IMR-90 (cell line): Measurements from ENCODE around the gene SBF2. TPM values are rescaled to one million over a fixed set of nuclear protein-coding genes. Genes with fewer than 3 reads are reported as not detected.

Experiments
- ATAC-seq: fragments of 200-7000 bp; cut with Tn5 transposase; 2 replicates; pipeline ENCODE4 v1.9.1; 2020; ENCODE audit warnings: low read depth, mild to moderate bottlenecking, moderate library complexity
- BruUV-seq: library from RNA; stranded (reverse); fragments of 400-500 nt; replicated peaks from 2 replicates; lab custom pipeline; 2021; lab: Mats Ljungman, UMichigan
- CTCF ChIA-PET: fragments of 300-600 bp; formaldehyde crosslinking; extraction: SDS; loops from one replicate; lab custom pipeline; 2021; ENCODE audit warnings: antibody characterized with exemption; lab: Yijun Ruan, JAX
- POLR2A ChIA-PET: fragments of 300-600 bp; sonication (Branson Sonifier 250); formaldehyde crosslinking; loops from one replicate; lab custom pipeline; 2022; ENCODE audit warnings: antibody characterized with exemption; ENCODE audit not compliant: unreplicated experiment; lab: Charles Lee
- DNase-seq: peaks from one replicate; pipeline ENCODE4 v3.0.0; 2013
- H2AFZ ChIP-seq: replicated peaks from 2 replicates; pipeline ENCODE3; 2013; ENCODE audit warnings: low read length, mild to moderate bottlenecking; ENCODE audit not compliant: poor library complexity
- H2AK5ac ChIP-seq: 2 replicates; pipeline ENCODE4 v1.6.1; 2013; ENCODE audit warnings: low read depth, low read length, inconsistent platforms
- H2AK9ac ChIP-seq: replicated peaks from 2 replicates; pipeline ENCODE3; 2013; ENCODE audit warnings: mild to moderate bottlenecking, low read depth, low read length, moderate library complexity; ENCODE audit not compliant: poor library complexity
- H2BK120ac ChIP-seq: 2 replicates; pipeline ENCODE4 v1.6.1; 2013; ENCODE audit warnings: low read depth, low read length, inconsistent platforms
- H2BK15ac ChIP-seq: 3 replicates; pipeline ENCODE4 v1.6.1; 2013; ENCODE audit warnings: low read depth, low read length, inconsistent platforms
- H2BK20ac ChIP-seq: 2 replicates; pipeline ENCODE4 v1.6.1; 2013; ENCODE audit warnings: low read depth, mild to moderate bottlenecking, inconsistent platforms, low read length, moderate library complexity
- H2BK5ac ChIP-seq: 2 replicates; pipeline ENCODE4 v1.6.1; 2013; ENCODE audit warnings: mild to moderate bottlenecking, low read depth, low read length, inconsistent platforms; ENCODE audit not compliant: poor library complexity, severe bottlenecking
- H3K14ac ChIP-seq: replicated peaks from 2 replicates; pipeline ENCODE4 v1.6.1; 2013; ENCODE audit warnings: low read depth, low read length, inconsistent platforms
- H3K18ac ChIP-seq: 2 replicates; pipeline ENCODE4 v1.6.1; 2013; ENCODE audit warnings: low read depth, low read length, control low read depth
- H3K23ac ChIP-seq: 2 replicates; pipeline ENCODE4 v1.6.1; 2013; ENCODE audit warnings: low read depth, low read length, inconsistent platforms
- H3K27ac ChIP-seq: 2 replicates; pipeline ENCODE4 v1.5.1; 2013; ENCODE audit warnings: mild to moderate bottlenecking, control low read depth, low read length; ENCODE audit not compliant: insufficient read depth
- H3K27me3 ChIP-seq: 2 replicates; pipeline ENCODE4 v1.6.1; 2013; ENCODE audit warnings: low read length; ENCODE audit not compliant: control insufficient read depth, insufficient read depth
- H3K36me3 ChIP-seq: 2 replicates; pipeline ENCODE4 v1.6.1; 2013; ENCODE audit warnings: low read length, mixed read lengths; ENCODE audit not compliant: control insufficient read depth, insufficient read depth
- H3K4ac ChIP-seq: 2 replicates; pipeline ENCODE4 v1.6.1; 2013; ENCODE audit warnings: low read depth, low read length, inconsistent platforms
- H3K4me1 ChIP-seq: 2 replicates; pipeline ENCODE4 v1.6.1; 2013; ENCODE audit warnings: low read length, mixed read lengths; ENCODE audit not compliant: control insufficient read depth, insufficient read depth
- H3K4me2 ChIP-seq: 2 replicates; pipeline ENCODE4 v1.6.1; 2013; ENCODE audit warnings: low read depth, mild to moderate bottlenecking, control low read depth, low read length, moderate library complexity
- H3K4me3 ChIP-seq: 2 replicates; pipeline ENCODE4 v1.5.1; 2013; ENCODE audit warnings: low read depth, mild to moderate bottlenecking, control low read depth, low read length, moderate library complexity; ENCODE audit not compliant: insufficient read depth
- H3K56ac ChIP-seq: 2 replicates; pipeline ENCODE4 v1.6.1; 2013; ENCODE audit warnings: low read length, inconsistent platforms; ENCODE audit not compliant: insufficient read depth; ENCODE audit errors: extremely low read depth
- H3K79me1 ChIP-seq, 2 experiments: 2 replicates each; pipeline ENCODE4 v1.6.1; 2013; ENCODE audit warnings: low read length in 2 of 2, inconsistent platforms in 1 of 2, low read depth in 1 of 2
- H3K9ac ChIP-seq: 2 replicates; pipeline ENCODE4 v1.6.1; 2013; ENCODE audit warnings: low read depth, low read length, control low read depth
- H3K9me1 ChIP-seq: 2 replicates; pipeline ENCODE4 v1.6.1; 2013; ENCODE audit warnings: low read length, inconsistent platforms; ENCODE audit not compliant: insufficient read depth
- H3K9me3 ChIP-seq: 2 replicates; pipeline ENCODE4 v1.6.1; 2013; ENCODE audit warnings: low read length; ENCODE audit not compliant: control insufficient read depth, insufficient read depth
- H4K20me1 ChIP-seq: 2 replicates; pipeline ENCODE4 v1.6.1; 2013; ENCODE audit warnings: low read length, inconsistent platforms; ENCODE audit not compliant: insufficient read depth
- H4K5ac ChIP-seq: 2 replicates; pipeline ENCODE4 v1.6.1; 2013; ENCODE audit warnings: mild to moderate bottlenecking, low read depth, low read length, control low read depth
- H4K8ac ChIP-seq, 2 experiments: 2 replicates each; pipeline ENCODE4 v1.6.1; 2013; ENCODE audit warnings: low read depth in 2 of 2, low read length in 2 of 2, control low read depth in 1 of 2, inconsistent platforms in 1 of 2
- H4K91ac ChIP-seq: 2 replicates; pipeline ENCODE4 v1.6.1; 2013; ENCODE audit warnings: low read depth, low read length, inconsistent platforms; ENCODE audit not compliant: insufficient read depth
- BHLHE40 ChIP-seq: fragments of 150-350 bp; IDR thresholded peaks from 2 replicates; pipeline ENCODE4 v1.6.1; 2016; ENCODE audit warnings: mild to moderate bottlenecking, low read depth, low read length
- CEBPB ChIP-seq: IDR thresholded peaks from 2 replicates; pipeline ENCODE4 v1.6.1; 2012; ENCODE audit warnings: low read depth, low read length, improper control_type of control experiment
- CHD1 ChIP-seq: IDR thresholded peaks from 2 replicates; pipeline ENCODE4 v1.6.1; 2012; ENCODE audit warnings: low read depth, low read length, improper control_type of control experiment
- ELK1 ChIP-seq: fragments of 150-350 bp; IDR thresholded peaks from 2 replicates; pipeline ENCODE4 v1.6.1; 2016; ENCODE audit warnings: low read depth, mild to moderate bottlenecking, low read length, moderate library complexity, borderline replicate concordance
- FOS ChIP-seq: fragments of 150-350 bp; IDR thresholded peaks from 2 replicates; pipeline ENCODE4 v1.6.1; 2016; ENCODE audit warnings: low read depth, low read length
- MAFK ChIP-seq: IDR thresholded peaks from 2 replicates; pipeline ENCODE4 v1.6.1; 2012; ENCODE audit warnings: low read depth, low read length, improper control_type of control experiment
- MAZ ChIP-seq: IDR thresholded peaks from 2 replicates; pipeline ENCODE4 v1.6.1; 2012; ENCODE audit warnings: low read depth, mild to moderate bottlenecking, low read length, improper control_type of control experiment, moderate library complexity, borderline replicate concordance
- MXI1 ChIP-seq: IDR thresholded peaks from 2 replicates; pipeline ENCODE4 v1.6.1; 2012; ENCODE audit warnings: low read depth, mild to moderate bottlenecking, low read length, moderate library complexity, borderline replicate concordance
- NFE2L2 ChIP-seq: fragments of 150-350 bp; IDR thresholded peaks from 2 replicates; pipeline ENCODE4 v1.6.1; 2016; ENCODE audit warnings: low read depth, mild to moderate bottlenecking, low read length
- POLR2A ChIP-seq: IDR thresholded peaks from 2 replicates; pipeline ENCODE4 v1.6.1; 2012; ENCODE audit warnings: mild to moderate bottlenecking, low read depth, low read length
- RAD21 ChIP-seq: IDR thresholded peaks from 2 replicates; pipeline ENCODE4 v1.6.1; 2012; ENCODE audit warnings: low read length, improper control_type of control experiment
- RCOR1 ChIP-seq: IDR thresholded peaks from 2 replicates; pipeline ENCODE4 v1.6.1; 2012; ENCODE audit warnings: mild to moderate bottlenecking, low read length, improper control_type of control experiment; ENCODE audit not compliant: insufficient replicate concordance
- RFX5 ChIP-seq: IDR thresholded peaks from 2 replicates; pipeline ENCODE4 v1.8.0; 2012; ENCODE audit warnings: low read depth, mild to moderate bottlenecking, low read length, moderate library complexity
- SMC3 ChIP-seq: fragments of 150-350 bp; IDR thresholded peaks from 2 replicates; pipeline ENCODE4 v1.6.1; 2016; ENCODE audit warnings: low read depth, mild to moderate bottlenecking, antibody characterized with exemption, low read length, moderate library complexity
- USF2 ChIP-seq: fragments of 150-350 bp; IDR thresholded peaks from 2 replicates; pipeline ENCODE4 v1.6.1; 2017; ENCODE audit warnings: mild to moderate bottlenecking, antibody characterized with exemption, low read length, low read depth
- WGBS, 2 experiments: methylation state at CpG; one replicate each; pipeline versions ENCODE4 v1.1.5 to v1.1.7; 2013; ENCODE audit warnings: missing lambda C conversion rate in 2 of 2; ENCODE audit not compliant: insufficient read length in 1 of 2; ENCODE audit errors: extremely low coverage in 2 of 2; 5-methylcytosine and 5-hydroxymethylcytosine counted together
- dilution Hi-C: fragments of 300-500 bp; cut with HindIII; formaldehyde crosslinking; loops from one replicate; pipeline ENCODE4 v1.14.3; 2018; ENCODE audit warnings: low sequenced_read_pairs; ENCODE audit not compliant: unreplicated experiment
- in situ Hi-C: fragments of 300-500 bp; cut with MboI; formaldehyde crosslinking; loops from 3 replicates; pipeline ENCODE4 v1.14.3; 2019; ENCODE audit warnings: low sequenced_read_pairs, inconsistent platforms, mixed read lengths
- intact Hi-C: fragments of 100-400 bp; cut with micrococcal nuclease; formaldehyde crosslinking; loops from 2 replicates; pipeline ENCODE4 v1.10.0; 2022
- polyA plus RNA-seq, 3 experiments: library from polyadenylated mRNA; depleted of rRNA; stranded (reverse); fragments of >200 nt; gene quantifications; 2 replicates each; pipeline ENCODE4 v1.2.3, GENCODE V29; 2012; ENCODE audit warnings: low replicate concordance in 1 of 3
- total RNA-seq: library from RNA; depleted of rRNA; stranded (reverse); fragments of >200 nt; gene quantifications from 2 replicates; pipeline ENCODE4 v1.2.3, GENCODE V29; 2012
- TF ChIP-seq, protein P1 (sequence below): conservative IDR thresholded peaks from 2 replicates; pipeline ENCODE4 v1.5.1; 2012; ENCODE audit warnings: mild to moderate bottlenecking, low read depth, low read length, improper control_type of control experiment

The SBF2 gene
- total and polyA plus RNA-seq, 2 of the 4 experiments (the other 2 are of a cell fraction): 23.8 to 51.8 TPM

GRCh38 chr11:10072142-10072541 is 221.9 kb downstream of the SBF2 start:
- no peaks in the 10 kb centered on the region for H3K36me3 ChIP-seq
- H2BK5ac ChIP-seq: peak overlapping the region; percentile 76
- H3K9me1 ChIP-seq: peaks cover 11% of the 10 kb centered on the region
- H3K14ac ChIP-seq: no peak overlapping the region
- H2AFZ ChIP-seq: no peak overlapping the region
- no peak overlapping the region for H3K4ac ChIP-seq
- no peak overlapping the region for H3K9ac ChIP-seq
- H2BK120ac ChIP-seq: no peak overlapping the region
- no peak overlapping the region for H2AK9ac ChIP-seq
- no peak overlapping the region for H3K4me2 ChIP-seq
- H3K27ac ChIP-seq: no peak overlapping the region; the same call in 1 of the 2 replicates
- dilution Hi-C loops (no loop called here), in situ Hi-C loops (no loop called here), intact Hi-C loops (loop anchor here (10.0 kb wide), 1 partner anchor 217 kb away; no protein-coding TSS in a partner anchor)
- ChIA-PET POLR2A (interaction anchor here (0.7 kb wide), 1 partner anchor 21 kb away, joined by 3 read pairs; no protein-coding TSS in a partner anchor), CTCF (no interaction called here)
- no peak overlapping the region for H3K18ac ChIP-seq
- no CpG with 5 or more reads among the region's 1 CpG for WGBS, 2 experiments
- peak; percentile 83 for ATAC-seq
- peaks cover 15% of the 10 kb centered on the region for H3K4me1 ChIP-seq
- H2AK5ac ChIP-seq: no peak overlapping the region
- H3K4me3 ChIP-seq: no peak overlapping the region
- no peak overlapping the region for H3K56ac ChIP-seq
- no peaks in the 10 kb centered on the region for H3K27me3 ChIP-seq
- TF ChIP-seq SMC3: no peak
- TF ChIP-seq FOS: peak; percentile 71
- no peak for TF ChIP-seq MXI1
- TF ChIP-seq POLR2A: no peak
- peak; percentile 44; the same call in 1 of the 2 replicates for TF ChIP-seq CEBPB
- TF ChIP-seq MAFK: peak; percentile 68
- no peak for TF ChIP-seq MAZ
- TF ChIP-seq RFX5: no peak
- no peak for TF ChIP-seq ELK1
- TF ChIP-seq NFE2L2: no peak
- TF ChIP-seq RCOR1: no peak
- TF ChIP-seq RAD21: 0 out of 2 replicates have a peak, but pooled peaks have one; percentile 7
- no peak for TF ChIP-seq CHD1
- no peak for TF ChIP-seq BHLHE40
- TF ChIP-seq, protein P1, sequence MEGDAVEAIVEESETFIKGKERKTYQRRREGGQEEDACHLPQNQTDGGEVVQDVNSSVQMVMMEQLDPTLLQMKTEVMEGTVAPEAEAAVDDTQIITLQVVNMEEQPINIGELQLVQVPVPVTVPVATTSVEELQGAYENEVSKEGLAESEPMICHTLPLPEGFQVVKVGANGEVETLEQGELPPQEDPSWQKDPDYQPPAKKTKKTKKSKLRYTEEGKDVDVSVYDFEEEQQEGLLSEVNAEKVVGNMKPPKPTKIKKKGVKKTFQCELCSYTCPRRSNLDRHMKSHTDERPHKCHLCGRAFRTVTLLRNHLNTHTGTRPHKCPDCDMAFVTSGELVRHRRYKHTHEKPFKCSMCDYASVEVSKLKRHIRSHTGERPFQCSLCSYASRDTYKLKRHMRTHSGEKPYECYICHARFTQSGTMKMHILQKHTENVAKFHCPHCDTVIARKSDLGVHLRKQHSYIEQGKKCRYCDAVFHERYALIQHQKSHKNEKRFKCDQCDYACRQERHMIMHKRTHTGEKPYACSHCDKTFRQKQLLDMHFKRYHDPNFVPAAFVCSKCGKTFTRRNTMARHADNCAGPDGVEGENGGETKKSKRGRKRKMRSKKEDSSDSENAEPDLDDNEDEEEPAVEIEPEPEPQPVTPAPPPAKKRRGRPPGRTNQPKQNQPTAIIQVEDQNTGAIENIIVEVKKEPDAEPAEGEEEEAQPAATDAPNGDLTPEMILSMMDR: no peak
- no peak for TF ChIP-seq USF2
- no peaks in the 10 kb centered on the region; the same call in 1 of the 2 replicates for H4K20me1 ChIP-seq
- no peak overlapping the region for H2BK20ac ChIP-seq
- H3K23ac ChIP-seq: no peak overlapping the region
- peak; percentile 92 for DNase-seq
- no TSS peak for BruUV-seq
- peaks cover 23 to 53% of the 10 kb centered on the region in 2 experiments for H3K79me1 ChIP-seq
- no peak overlapping the region for H4K5ac ChIP-seq
- no peaks in the 10 kb centered on the region for H3K9me3 ChIP-seq
- H4K91ac ChIP-seq: no peak overlapping the region
- H2BK15ac ChIP-seq: no peak overlapping the region
- no peak overlapping the region for H4K8ac ChIP-seq
